Measurements from ENCODE around the gene NOM1.

Gene NOM1

GRCh38 chr7:157005456-157006204 lies 56.1 kb downstream of the NOM1 start:
- DNase-seq: no peak

- DNase-seq: no peak
These were observed 56.8 kb downstream of the NOM1 start for GRCh38 chr7:157006205-157006747.

GRCh38 chr7:157006829-157007469 lies 57.4 kb downstream of the NOM1 start:
- DNase-seq: no peak

GRCh38 chr7:157007470-157008066 lies 58.1 kb downstream of the NOM1 start:
- DNase-seq: no peak

- DNase-seq: no peak
These were observed 59.0 kb downstream of the NOM1 start for GRCh38 chr7:157008206-157009169.

GRCh38 chr7:157009170-157009777 lies 59.8 kb downstream of the NOM1 start:
- no peak for DNase-seq

GRCh38 chr7:157009778-157010587 lies 60.5 kb downstream of the NOM1 start:
- DNase-seq: no peak

GRCh38 chr7:157010588-157011332 lies 61.2 kb downstream of the NOM1 start, which contains the start of gene MNX1:
Gene MNX1 (minus strand): TSS chr7:157010663. CDS start chr7:157010350, 313 bp downstream.
- DNase-seq: peak; percentile 11

GRCh38 chr7:157011333-157012112 lies 62.0 kb downstream of the NOM1 start:
- DNase-seq: no peak

GRCh38 chr7:157012113-157012547 lies 62.6 kb downstream of the NOM1 start:
- DNase-seq: no peak

GRCh38 chr7:157013101-157013500 lies 63.6 kb downstream of the NOM1 start:
- no peak for DNase-seq

GRCh38 chr7:157013602-157014549 lies 64.4 kb downstream of the NOM1 start:
- no peak for DNase-seq

- no peak for DNase-seq
These were observed 65.4 kb downstream of the NOM1 start for GRCh38 chr7:157014635-157015555.

- no peak for DNase-seq
These were observed 66.5 kb downstream of the NOM1 start for GRCh38 chr7:157016024-157016351.

- no peak for DNase-seq
These were observed 67.0 kb downstream of the NOM1 start for GRCh38 chr7:157016352-157017041.

GRCh38 chr7:157017149-157017548 lies 67.6 kb downstream of the NOM1 start:
- DNase-seq: no peak
